PFSK-1 (cell line): Measurements from ENCODE around the gene POC1B.

Experiments
- POLR2AphosphoS5 ChIP-seq: IDR thresholded peaks from 2 replicates; pipeline ENCODE4 v1.6.1; 2012; ENCODE audit warnings: low read depth, mild to moderate bottlenecking, control low read depth, low read length, moderate library complexity
- REST ChIP-seq, 2 experiments: IDR thresholded peaks; 2 replicates each; pipeline versions ENCODE4 v1.6.1 to v1.8.0; 2011 to 2012; ENCODE audit warnings: low read depth in 2 of 2, low read length in 2 of 2, control low read depth in 1 of 2, inconsistent platforms in 1 of 2, mild to moderate bottlenecking in 1 of 2, moderate library complexity in 1 of 2; ENCODE audit not compliant: insufficient read depth in 1 of 2
- TAF1 ChIP-seq: IDR thresholded peaks from 2 replicates; pipeline ENCODE4 v1.6.1; 2012; ENCODE audit warnings: low read length, control low read depth, borderline replicate concordance; ENCODE audit not compliant: insufficient read depth

- TF ChIP-seq POLR2AphosphoS5, result no peak
- no peak for TF ChIP-seq REST (IDR thresholded peaks at IDR 0.05; ENCODE audit: insufficient read depth in 1 of 2, low read depth in 2 of 2, low read length in 2 of 2)
- no peak for TF ChIP-seq TAF1
Measured at GRCh38 chr12:89400415-89400814, 125.4 kb downstream of the POC1B start.
